GM12864 (cell line): ENCODE measurements around the gene ARID1B.

Experiments
- DNase-seq: peaks from one replicate; pipeline ENCODE4 v3.0.0-alpha.2; 2011; ENCODE audit warnings: low read depth
- H3K4me3 ChIP-seq: 2 replicates; pipeline ENCODE4 v1.5.1; 2011; ENCODE audit warnings: mild to moderate bottlenecking, low read depth, low read length, control low read depth
- TF ChIP-seq, protein P1 (sequence below): IDR thresholded peaks from 2 replicates; pipeline ENCODE4 v1.5.1; 2011; ENCODE audit warnings: low read depth, mild to moderate bottlenecking, moderate library complexity, low read length, control low read depth, inconsistent platforms; ENCODE audit errors: missing control alignments

Gene ARID1B

DNA sequence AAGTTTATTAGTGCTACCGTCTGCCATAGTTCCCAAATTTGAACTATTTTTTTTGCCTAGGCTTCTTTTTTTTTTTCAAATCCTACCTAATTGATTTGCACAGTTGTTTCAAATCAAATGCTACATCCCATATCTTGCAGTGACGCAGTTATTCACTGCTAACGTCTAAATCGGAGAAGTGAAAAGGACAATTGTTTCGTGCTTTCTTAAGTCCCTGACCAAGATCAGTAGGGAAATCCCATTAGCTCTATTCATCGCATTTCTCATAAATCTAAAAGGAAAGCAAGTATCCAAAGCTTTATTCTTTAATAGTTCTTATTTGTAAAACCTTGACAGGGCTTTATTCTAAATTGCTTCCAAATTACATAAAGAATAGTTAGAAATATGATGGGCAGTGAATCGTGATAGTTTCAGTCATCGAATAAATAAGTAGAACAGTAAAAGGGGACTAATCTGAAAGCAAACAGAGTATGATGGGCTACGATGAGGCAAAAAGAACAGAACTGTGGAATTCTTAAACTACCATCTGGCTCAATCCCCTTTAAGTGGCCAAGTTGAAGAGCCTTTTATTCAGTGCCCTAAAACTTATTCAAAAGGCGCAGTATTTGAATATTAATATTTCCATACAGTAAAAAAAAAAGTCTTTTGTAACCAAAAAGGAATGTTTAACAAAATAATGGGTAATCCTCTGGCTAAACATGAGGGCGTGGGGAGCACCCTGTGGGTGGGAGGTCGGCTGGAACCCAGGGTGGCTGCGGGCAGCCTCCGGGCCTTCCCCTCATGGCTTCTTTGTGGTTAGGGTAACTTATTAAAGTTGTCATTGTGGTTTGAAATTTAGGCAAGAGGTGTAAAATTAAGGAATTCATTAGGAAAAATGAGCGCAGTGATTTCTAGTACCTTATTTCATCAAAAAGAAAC is 3.0 kb upstream of the ARID1B start:
- TF ChIP-seq, protein P1, sequence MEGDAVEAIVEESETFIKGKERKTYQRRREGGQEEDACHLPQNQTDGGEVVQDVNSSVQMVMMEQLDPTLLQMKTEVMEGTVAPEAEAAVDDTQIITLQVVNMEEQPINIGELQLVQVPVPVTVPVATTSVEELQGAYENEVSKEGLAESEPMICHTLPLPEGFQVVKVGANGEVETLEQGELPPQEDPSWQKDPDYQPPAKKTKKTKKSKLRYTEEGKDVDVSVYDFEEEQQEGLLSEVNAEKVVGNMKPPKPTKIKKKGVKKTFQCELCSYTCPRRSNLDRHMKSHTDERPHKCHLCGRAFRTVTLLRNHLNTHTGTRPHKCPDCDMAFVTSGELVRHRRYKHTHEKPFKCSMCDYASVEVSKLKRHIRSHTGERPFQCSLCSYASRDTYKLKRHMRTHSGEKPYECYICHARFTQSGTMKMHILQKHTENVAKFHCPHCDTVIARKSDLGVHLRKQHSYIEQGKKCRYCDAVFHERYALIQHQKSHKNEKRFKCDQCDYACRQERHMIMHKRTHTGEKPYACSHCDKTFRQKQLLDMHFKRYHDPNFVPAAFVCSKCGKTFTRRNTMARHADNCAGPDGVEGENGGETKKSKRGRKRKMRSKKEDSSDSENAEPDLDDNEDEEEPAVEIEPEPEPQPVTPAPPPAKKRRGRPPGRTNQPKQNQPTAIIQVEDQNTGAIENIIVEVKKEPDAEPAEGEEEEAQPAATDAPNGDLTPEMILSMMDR = no peak
- no peak for DNase-seq
- no peak overlapping the region for H3K4me3 ChIP-seq

DNA sequence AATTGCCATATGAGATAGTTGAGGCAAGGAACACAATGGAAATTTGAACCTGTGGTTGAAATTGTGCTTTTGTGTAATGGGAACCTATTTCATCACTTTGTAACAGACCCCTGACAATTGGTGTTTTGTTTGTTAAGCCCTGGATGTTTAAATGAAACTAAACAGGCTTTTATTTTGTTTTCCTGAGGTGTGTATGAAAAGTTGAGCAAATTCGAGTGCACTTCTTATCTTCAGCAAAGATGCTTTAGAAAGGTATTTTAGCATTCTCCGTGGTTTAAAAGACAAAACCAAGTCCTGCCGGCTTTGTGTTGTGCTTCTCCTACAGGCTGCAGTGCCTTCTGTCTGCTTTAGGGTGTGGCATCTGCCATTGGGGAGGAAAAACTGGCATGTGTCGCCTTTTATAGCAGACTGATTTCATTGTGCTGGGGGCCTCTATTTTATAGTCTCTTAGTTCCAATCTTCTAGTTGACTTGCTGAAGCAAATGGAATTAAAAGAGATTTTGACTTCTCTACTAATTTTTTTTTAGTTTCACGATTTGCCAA is 2.2 kb upstream of the ARID1B start:
- DNase-seq = no peak
- TF ChIP-seq, protein P1 = no peak

DNA sequence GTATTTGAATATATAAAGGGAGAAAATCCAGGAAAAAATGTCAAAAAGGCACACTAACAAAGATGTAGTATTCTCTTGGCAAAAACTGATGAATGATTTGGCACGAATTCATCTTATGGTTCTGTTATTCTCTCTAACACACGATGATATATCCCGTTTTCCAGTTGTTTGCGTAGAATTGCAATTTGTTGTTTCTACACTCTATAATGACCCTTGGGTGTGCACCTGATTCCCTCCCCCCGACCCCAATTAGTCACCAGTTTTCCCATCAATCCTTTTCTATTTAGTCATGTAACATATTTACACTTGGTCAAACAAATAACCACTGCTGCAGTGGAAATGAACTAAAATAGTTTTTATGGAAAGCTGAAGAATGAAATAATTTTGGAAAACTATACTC is 1.5 kb upstream of the ARID1B start:
- TF ChIP-seq, protein P1 = no peak
- H3K4me3 ChIP-seq = no peak overlapping the region
- DNase-seq = no peak

More for the DNA sequence above, 2.2 kb upstream of the ARID1B start:
- no peak overlapping the region for H3K4me3 ChIP-seq

DNA sequence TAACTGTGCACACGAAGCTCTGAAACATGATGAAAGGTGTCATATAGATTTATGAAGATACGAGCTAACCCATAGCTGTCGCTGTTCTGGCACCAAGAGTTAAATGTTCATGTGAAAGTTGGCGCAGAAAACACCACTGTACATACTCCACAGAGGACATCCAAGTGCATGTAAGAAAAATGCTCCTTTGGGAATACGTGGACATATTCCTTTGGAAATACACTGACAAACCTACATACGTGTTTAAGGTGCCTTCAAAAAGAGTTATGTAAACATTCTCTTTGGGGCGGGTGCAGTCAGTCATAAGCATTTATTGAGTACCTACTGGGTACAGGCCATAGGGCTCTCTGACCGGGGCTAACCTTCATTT is 723 bp upstream of the ARID1B start:
- H3K4me3 ChIP-seq = peak overlapping the region; percentile 63
- TF ChIP-seq, protein P1 = no peak
- no peak for DNase-seq

DNA sequence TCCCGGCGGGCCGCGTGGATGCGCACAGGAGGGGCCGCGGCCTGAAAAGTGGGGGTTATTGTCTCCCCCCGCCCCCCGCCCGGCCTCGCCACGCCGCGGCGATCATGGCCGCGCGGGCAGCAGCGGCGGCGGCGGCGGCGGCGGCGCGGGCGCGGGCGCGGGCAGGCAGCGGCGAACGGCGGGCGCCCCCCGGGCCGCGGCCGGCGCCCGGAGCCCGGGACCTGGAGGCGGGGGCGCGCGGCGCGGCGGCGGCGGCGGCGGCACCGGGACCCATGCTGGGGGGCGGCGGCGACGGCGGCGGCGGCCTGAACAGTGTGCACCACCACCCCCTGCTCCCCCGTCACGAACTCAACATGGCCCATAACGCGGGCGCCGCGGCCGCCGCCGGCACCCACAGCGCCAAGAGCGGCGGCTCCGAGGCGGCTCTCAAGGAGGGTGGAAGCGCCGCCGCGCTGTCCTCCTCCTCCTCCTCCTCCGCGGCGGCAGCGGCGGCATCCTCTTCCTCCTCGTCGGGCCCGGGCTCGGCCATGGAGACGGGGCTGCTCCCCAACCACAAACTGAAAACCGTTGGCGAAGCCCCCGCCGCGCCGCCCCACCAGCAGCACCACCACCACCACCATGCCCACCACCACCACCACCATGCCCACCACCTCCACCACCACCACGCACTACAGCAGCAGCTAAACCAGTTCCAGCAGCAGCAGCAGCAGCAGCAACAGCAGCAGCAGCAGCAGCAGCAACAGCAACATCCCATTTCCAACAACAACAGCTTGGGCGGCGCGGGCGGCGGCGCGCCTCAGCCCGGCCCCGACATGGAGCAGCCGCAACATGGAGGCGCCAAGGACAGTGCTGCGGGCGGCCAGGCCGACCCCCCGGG is 637 bp downstream of the ARID1B start:
- H3K4me3 ChIP-seq = peak overlapping the region; percentile 63
- no peak for DNase-seq
- TF ChIP-seq, protein P1 = no peak

DNA sequence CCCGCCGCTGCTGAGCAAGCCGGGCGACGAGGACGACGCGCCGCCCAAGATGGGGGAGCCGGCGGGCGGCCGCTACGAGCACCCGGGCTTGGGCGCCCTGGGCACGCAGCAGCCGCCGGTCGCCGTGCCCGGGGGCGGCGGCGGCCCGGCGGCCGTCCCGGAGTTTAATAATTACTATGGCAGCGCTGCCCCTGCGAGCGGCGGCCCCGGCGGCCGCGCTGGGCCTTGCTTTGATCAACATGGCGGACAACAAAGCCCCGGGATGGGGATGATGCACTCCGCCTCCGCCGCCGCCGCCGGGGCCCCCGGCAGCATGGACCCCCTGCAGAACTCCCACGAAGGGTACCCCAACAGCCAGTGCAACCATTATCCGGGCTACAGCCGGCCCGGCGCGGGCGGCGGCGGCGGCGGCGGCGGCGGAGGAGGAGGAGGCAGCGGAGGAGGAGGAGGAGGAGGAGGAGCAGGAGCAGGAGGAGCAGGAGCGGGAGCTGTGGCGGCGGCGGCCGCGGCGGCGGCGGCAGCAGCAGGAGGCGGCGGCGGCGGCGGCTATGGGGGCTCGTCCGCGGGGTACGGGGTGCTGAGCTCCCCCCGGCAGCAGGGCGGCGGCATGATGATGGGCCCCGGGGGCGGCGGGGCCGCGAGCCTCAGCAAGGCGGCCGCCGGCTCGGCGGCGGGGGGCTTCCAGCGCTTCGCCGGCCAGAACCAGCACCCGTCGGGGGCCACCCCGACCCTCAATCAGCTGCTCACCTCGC is 1.5 kb downstream of the ARID1B start:
- DNase-seq = no peak
- H3K4me3 ChIP-seq = peak overlapping the region; percentile 63
- TF ChIP-seq, protein P1 = no peak
